Middle frontal gyrus (tissue), 1 donor: Measurements from ENCODE around the gene RAMACL.
A peak's percentile ranks its signal among the peaks of the same experiment; 100 is the strongest.
"Not testable (repeated sequence)": the region's sequence is repeated elsewhere in the genome, so short reads cannot be mapped to it uniquely, and the experiment has no call there.

ENCODE experiments used
- DNase-seq: peaks from one replicate; pipeline ENCODE4 v3.0.0-alpha.2; 2015; ENCODE audit warnings: low spot score; ENCODE audit errors: extremely low spot score

The RAMACL gene

DNA sequence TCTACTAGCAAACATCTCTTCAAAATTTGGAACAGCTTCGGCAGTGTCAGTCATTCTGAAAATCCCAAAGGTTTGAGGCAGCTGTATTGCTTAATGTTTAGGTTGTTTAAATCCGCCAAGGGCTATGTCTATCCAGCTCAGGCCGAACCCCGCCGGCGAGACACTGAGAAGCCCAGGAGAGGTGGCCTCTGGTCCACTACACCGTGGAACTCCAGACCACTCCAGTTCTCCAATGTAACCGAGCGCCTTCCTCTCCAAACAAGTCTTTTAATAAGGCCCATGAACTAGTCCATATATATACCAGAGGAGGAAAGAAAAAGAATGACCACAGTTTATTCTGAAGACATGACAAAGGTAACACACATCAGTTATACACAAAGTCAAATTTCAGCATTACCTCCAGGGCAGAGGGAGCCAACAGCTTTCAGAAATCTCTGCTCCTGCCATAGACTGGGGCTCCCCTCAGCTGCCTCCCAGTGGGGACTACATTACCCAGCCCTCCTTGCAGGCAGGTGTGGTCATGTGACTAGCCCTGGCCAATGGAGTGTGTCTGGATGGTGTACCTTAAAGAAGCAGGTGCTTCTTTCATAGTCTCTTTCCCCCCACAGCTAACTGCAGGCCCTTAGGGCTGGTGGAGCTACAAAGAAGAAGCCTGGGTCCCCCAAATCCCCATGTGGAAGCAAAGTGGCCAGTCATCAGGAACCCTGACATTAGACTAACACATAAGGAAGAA, at the start of gene RAMACL:
RAMACL (minus strand) TSS at position 255 of the 733 bp plus-strand sequence; CDS start at position 54, 201 bp downstream.
- no peak for DNase-seq

- no peak for DNase-seq
These were observed 48.8 kb upstream of the RAMACL start for GRCh38 chr6:166635013-166635970.

DNA sequence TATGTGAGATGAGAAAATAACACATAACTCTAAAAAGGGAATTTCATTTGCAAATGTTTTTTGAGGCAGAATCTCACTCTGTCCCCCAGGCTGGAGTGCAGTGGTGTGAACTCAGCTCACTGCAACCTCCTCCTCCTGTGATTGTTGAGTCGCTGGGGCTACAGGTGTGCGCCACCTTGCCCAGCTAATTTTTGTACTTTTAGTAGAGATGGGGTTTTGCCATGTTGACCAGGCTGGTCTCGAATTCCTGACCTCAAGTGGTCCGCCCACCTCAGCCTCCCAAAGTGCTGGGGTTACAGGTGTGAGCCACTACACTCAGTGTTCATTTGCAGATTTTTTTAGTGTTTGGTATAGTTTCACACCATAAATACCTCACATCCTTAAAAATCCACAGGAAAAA, 48.1 kb upstream of the RAMACL start:
- DNase-seq, result not testable (repeated sequence)

DNA sequence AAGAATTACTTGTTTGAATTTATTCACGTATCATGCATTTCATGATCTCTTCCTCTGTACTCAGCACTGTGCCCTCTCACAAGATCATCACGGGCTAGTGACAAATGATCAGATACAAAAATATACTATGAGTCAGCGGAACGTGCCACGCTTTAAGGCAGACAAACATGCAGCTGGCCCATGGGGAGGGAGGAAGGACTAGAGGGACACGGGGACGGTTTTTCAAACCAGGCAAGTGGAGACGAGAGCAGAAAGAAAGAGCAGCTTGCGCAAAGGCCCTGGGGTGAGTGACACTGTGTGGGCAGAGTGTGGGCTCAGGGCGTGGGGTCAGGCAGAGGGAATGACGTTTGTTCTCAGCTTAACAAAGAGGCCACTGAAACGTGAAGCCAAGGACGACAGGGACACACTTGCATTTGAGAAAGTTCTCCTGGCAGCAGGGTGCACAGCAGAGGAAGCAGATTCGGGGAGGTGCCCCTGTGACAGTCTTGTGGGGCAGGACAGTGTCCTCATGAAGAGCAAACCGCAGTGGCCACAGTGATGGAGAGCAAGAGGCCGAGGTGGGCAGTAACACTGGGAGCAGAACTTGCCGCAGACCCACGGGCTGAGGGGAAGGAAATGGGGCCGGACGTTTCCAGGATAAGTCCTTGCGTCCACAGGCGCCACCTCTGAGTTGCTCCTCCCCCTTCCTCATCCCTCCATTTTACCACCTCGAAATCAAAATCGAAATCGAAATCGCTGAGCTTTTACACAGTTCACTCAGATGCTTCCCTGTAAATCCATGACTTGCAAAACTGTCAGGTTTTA, 47.5 kb upstream of the RAMACL start:
- DNase-seq, result no peak

DNA sequence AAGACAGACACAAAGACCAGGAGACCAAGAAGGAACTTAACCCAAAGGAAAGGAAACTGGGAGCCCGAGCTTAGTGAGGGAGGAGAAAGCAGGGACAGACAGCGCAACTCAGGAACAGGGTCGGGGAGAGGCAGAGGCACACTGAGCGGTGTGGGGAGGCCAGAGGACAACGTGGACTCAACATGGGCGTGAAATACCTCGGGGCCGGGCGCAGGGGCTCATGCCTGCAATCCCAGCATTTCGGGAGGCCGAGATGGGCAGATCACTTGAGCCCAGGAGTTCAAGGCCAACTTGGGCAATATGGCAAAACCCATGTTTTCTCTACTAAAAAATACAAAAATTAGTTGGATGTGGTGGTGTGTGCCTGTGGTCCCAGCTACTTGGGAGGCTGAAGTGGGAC, 46.3 kb upstream of the RAMACL start:
- DNase-seq, result no peak

- DNase-seq, result no peak
These were observed 44.0 kb upstream of the RAMACL start for GRCh38 chr6:166630462-166630861.

DNA sequence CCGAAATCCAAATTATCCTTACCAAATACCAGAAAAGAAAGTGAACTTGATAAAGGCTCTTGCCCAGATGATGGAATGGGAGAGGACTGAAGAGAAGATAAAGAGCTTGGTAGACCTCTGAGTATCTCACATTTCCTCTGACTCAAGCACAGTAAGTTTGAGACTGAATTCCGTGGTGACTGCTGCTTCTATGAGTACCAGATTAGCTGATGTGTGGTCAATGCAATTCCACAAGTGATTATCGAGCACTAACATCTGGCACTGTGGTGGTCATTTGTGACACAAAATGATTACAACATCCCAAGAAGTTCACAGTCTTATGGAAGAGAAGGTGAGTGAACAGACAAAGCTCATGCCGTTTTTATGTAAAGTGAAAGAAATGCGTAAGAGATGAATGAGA, 43.1 kb upstream of the RAMACL start:
- DNase-seq, result no peak

DNA sequence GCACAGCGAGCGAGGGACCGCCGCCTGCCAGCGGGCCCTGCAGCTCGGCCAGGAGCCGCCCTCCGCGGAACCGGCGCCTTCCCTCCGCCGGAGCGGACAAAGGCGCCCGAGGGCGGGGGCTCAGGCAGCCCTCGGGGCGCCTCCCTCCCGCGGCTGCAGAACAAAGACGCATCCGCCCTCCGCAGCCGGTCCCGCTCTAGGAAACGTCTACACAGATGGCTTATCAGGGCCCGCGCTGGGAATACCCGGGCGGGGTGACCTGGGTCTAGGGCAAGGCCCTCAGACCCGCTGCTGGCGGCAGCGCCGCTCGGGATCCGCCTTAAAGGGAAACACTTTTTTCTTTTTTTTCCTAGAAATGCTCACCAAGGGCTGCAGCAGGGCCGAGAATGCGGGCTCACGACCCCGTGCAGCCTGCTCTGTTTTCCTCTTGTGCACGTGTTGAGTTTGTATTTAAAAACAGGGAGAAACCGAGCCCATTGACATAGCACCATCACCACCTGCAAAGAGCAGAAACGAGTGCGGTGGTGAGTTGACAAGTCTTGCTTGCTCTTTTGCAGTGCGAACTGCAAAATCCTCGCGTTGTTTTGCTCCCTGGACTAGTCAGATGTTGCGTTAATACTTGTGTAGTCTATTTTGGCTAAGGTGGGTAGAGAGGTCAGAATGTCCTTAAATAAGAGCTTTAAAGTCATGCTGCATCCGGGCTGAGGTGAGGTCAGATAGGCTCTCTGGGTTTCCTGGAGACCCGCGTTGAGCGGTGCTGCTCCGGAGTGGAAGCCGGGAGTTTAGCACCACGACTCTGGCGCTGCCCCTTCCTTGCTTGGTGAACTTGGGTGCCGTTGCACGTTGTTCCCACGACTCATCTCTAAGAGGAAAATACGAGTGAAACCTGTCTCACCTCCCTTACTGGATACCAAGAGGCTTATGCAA, 41.7 kb upstream of the RAMACL start:
- no peak for DNase-seq

- DNase-seq, result peak; percentile 96
These were observed 40.8 kb upstream of the RAMACL start, which contains the start of gene RPS6KA2 for GRCh38 chr6:166627033-166627874. RPS6KA2 (minus strand) TSS chr6:166627251; CDS start chr6:166627019, 232 bp downstream.

- DNase-seq, result no peak
These were observed 39.9 kb upstream of the RAMACL start for GRCh38 chr6:166626177-166627032.

GRCh38 chr6:166625356-166625755, 38.9 kb upstream of the RAMACL start:
- DNase-seq, result no peak

DNA sequence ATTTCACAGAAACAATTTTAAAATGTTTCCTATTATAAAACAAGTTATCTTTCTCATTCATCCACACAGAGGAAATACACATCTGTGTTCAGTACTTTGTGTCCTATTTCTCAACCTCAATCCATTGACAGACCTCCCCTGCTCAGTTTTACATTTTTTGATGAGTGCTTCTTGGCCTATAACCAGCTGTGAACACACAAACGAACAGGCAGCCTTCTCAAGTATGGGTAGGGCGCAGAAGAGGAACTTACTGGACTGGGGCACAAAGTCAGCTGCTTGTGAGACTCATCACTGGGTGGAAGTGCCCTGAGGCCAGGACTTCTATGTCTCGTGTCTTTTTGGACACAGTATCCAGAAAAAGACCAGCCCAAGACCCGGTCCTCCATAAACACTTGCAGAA, 37.8 kb upstream of the RAMACL start:
- no peak for DNase-seq

GRCh38 chr6:166623318-166623717, 36.8 kb upstream of the RAMACL start:
- DNase-seq, result no peak

DNA sequence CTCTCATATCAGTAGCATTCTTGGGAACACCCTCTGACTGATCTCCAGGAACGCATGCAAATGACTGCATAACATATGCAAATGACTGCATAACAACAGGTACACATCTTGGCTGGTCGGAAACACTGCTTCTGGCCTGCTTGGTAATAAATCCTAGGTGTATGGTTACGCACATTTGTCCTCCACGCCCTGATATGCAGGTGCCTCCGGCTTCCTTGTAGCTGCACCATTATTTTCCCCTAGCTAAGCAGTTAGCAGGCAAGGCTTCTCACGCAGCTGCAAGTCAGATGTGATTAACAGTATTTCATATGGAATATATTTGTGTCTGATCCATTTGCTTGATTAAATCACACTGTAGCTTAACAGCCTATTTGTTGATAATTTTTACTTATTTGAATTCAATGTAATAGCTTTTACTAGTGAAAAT, 34.6 kb upstream of the RAMACL start:
- DNase-seq, result no peak

GRCh38 chr6:166620478-166621113, 34.1 kb upstream of the RAMACL start:
- no peak for DNase-seq

GRCh38 chr6:166619912-166620311, 33.4 kb upstream of the RAMACL start:
- DNase-seq, result no peak

- no peak for DNase-seq
These were observed 32.6 kb upstream of the RAMACL start for GRCh38 chr6:166618866-166619761.
